Ishikawa (cell line): Measurements from ENCODE around the gene RPP14.

Source experiments
- CEBPB ChIP-seq: IDR thresholded peaks from 2 replicates; pipeline ENCODE4 v1.6.1; 2012
- CREB1 ChIP-seq: IDR thresholded peaks from 2 replicates; pipeline ENCODE4 v1.6.1; 2012; ENCODE audit warnings: low read depth
- EGR1 ChIP-seq: IDR thresholded peaks from 2 replicates; pipeline ENCODE4 v1.6.1; 2012
- EP300 ChIP-seq: IDR thresholded peaks from 2 replicates; pipeline ENCODE4 v1.6.1; 2012; ENCODE audit warnings: borderline replicate concordance
- FOXM1 ChIP-seq: IDR thresholded peaks from 2 replicates; pipeline ENCODE4 v1.6.1; 2012; ENCODE audit warnings: low read depth, borderline replicate concordance
- NFIC ChIP-seq: IDR thresholded peaks from 2 replicates; pipeline ENCODE4 v1.6.1; 2012
- RAD21 ChIP-seq: IDR thresholded peaks from 2 replicates; pipeline ENCODE4 v1.6.1; 2012; ENCODE audit warnings: low read depth
- TAF1 ChIP-seq: IDR thresholded peaks from 2 replicates; pipeline ENCODE4 v1.6.1; 2012; ENCODE audit warnings: low read depth, mild to moderate bottlenecking
- TCF12 ChIP-seq: IDR thresholded peaks from 2 replicates; pipeline ENCODE4 v1.6.1; 2012; ENCODE audit warnings: low read depth
- TEAD4 ChIP-seq: IDR thresholded peaks from 2 replicates; pipeline ENCODE4 v1.6.1; 2012
- YY1 ChIP-seq: IDR thresholded peaks from 2 replicates; pipeline ENCODE4 v1.6.1; 2012; ENCODE audit warnings: low read depth
- ZBTB7A ChIP-seq: IDR thresholded peaks from 2 replicates; pipeline ENCODE4 v1.6.1; 2012; ENCODE audit warnings: low read depth
- TF ChIP-seq, protein P1 (sequence below): IDR thresholded peaks from 2 replicates; pipeline ENCODE4 v1.6.1; 2012; ENCODE audit warnings: low read depth, mild to moderate bottlenecking
- TF ChIP-seq, protein P2 (sequence below): IDR thresholded peaks from 2 replicates; pipeline ENCODE4 v1.6.1; 2012
- TF ChIP-seq, protein P3 (sequence below): IDR thresholded peaks from 2 replicates; pipeline ENCODE4 v1.6.1; 2012

RPP14 gene

GRCh38 chr3:58333206-58334012, 27.4 kb downstream of the RPP14 start:
- TF ChIP-seq ZBTB7A (peak; percentile 59), RAD21 (peak; percentile 42; the same call in 1 of the 2 replicates), TAF1 (no peak)

GRCh38 chr3:58334013-58334321, 27.9 kb downstream of the RPP14 start:
- TF ChIP-seq, protein P1, sequence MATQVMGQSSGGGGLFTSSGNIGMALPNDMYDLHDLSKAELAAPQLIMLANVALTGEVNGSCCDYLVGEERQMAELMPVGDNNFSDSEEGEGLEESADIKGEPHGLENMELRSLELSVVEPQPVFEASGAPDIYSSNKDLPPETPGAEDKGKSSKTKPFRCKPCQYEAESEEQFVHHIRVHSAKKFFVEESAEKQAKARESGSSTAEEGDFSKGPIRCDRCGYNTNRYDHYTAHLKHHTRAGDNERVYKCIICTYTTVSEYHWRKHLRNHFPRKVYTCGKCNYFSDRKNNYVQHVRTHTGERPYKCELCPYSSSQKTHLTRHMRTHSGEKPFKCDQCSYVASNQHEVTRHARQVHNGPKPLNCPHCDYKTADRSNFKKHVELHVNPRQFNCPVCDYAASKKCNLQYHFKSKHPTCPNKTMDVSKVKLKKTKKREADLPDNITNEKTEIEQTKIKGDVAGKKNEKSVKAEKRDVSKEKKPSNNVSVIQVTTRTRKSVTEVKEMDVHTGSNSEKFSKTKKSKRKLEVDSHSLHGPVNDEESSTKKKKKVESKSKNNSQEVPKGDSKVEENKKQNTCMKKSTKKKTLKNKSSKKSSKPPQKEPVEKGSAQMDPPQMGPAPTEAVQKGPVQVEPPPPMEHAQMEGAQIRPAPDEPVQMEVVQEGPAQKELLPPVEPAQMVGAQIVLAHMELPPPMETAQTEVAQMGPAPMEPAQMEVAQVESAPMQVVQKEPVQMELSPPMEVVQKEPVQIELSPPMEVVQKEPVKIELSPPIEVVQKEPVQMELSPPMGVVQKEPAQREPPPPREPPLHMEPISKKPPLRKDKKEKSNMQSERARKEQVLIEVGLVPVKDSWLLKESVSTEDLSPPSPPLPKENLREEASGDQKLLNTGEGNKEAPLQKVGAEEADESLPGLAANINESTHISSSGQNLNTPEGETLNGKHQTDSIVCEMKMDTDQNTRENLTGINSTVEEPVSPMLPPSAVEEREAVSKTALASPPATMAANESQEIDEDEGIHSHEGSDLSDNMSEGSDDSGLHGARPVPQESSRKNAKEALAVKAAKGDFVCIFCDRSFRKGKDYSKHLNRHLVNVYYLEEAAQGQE = no peak
- no peak for TF ChIP-seq EGR1
- TF ChIP-seq TAF1 = no peak
- no peak for TF ChIP-seq RAD21
- no peak for TF ChIP-seq CREB1
- no peak for TF ChIP-seq FOXM1
- TF ChIP-seq, protein P2, sequence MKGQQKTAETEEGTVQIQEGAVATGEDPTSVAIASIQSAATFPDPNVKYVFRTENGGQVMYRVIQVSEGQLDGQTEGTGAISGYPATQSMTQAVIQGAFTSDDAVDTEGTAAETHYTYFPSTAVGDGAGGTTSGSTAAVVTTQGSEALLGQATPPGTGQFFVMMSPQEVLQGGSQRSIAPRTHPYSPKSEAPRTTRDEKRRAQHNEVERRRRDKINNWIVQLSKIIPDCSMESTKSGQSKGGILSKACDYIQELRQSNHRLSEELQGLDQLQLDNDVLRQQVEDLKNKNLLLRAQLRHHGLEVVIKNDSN = no peak

GRCh38 chr3:58334506-58334884, 28.4 kb downstream of the RPP14 start:
- no peak for TF ChIP-seq NFIC

DNA sequence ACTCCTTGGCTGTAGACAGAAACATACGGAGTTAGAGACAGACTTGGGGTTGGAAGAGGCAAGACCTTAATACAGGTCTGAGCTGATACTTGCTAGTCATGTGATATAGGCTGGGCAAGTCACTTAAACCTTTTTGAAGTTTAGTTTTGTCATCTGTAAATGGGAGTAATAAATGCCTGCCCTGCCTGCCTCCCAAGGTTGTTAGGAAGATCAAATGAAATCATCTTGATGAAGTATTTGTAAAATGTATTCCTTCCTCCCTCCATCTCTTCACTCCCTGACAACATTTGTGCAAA, 29.6 kb downstream of the RPP14 start:
- TF ChIP-seq RAD21 = no peak
- no peak for TF ChIP-seq FOXM1
- no peak for TF ChIP-seq ZBTB7A
- TF ChIP-seq YY1 = no peak
- TF ChIP-seq, protein P2 = no peak
- TF ChIP-seq, protein P3, sequence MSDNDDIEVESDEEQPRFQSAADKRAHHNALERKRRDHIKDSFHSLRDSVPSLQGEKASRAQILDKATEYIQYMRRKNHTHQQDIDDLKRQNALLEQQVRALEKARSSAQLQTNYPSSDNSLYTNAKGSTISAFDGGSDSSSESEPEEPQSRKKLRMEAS = no peak
- TF ChIP-seq, protein P1 = no peak
- no peak for TF ChIP-seq TAF1
- TF ChIP-seq CEBPB = no peak
- TF ChIP-seq NFIC = no peak
- TF ChIP-seq TEAD4 = no peak
- no peak for TF ChIP-seq EGR1
- TF ChIP-seq TCF12 = no peak
- no peak for TF ChIP-seq EP300
- TF ChIP-seq CREB1 = no peak

- no peak for TF ChIP-seq EGR1
- TF ChIP-seq FOXM1 = no peak
- no peak for TF ChIP-seq ZBTB7A
- no peak for TF ChIP-seq NFIC
- TF ChIP-seq EP300 = no peak
- no peak for TF ChIP-seq CEBPB
- TF ChIP-seq, protein P1 = no peak
- TF ChIP-seq CREB1 = no peak
- TF ChIP-seq RAD21 = no peak
- no peak for TF ChIP-seq TEAD4
- no peak for TF ChIP-seq TAF1
- TF ChIP-seq YY1 = no peak
- TF ChIP-seq, protein P3 = no peak
- TF ChIP-seq, protein P2 = no peak
- TF ChIP-seq TCF12 = no peak
Measured at GRCh38 chr3:58336135-58336882, 30.3 kb downstream of the RPP14 start.
